Colonic mucosa (tissue), 4 donors: ENCODE measurements around the gene CCDC28B. TPM values are rescaled to one million over a fixed set of nuclear protein-coding genes. Genes with fewer than 3 reads are reported as not detected.

ENCODE experiments used
- DNase-seq: peaks from one replicate; pipeline ENCODE4 v3.0.0-alpha.2; 2020
- H3K27ac ChIP-seq: fragments of 200-600 bp; one replicate; pipeline ENCODE4 v1.8.0; 2021
- H3K27me3 ChIP-seq: fragments of 200-600 bp; one replicate; pipeline ENCODE4 v1.8.0; 2021
- H3K36me3 ChIP-seq: fragments of 200-600 bp; one replicate; pipeline ENCODE4 v1.8.0; 2021
- H3K4me1 ChIP-seq: fragments of 200-600 bp; one replicate; pipeline ENCODE4 v1.8.0; 2021; ENCODE audit warnings: mild to moderate bottlenecking
- H3K4me3 ChIP-seq: fragments of 200-600 bp; one replicate; pipeline ENCODE4 v1.8.0; 2021
- H3K9ac ChIP-seq, 2 donors: one replicate each; pipeline ENCODE4 v1.7.0; 2013; ENCODE audit warnings: control low read depth in 2 of 2, low read depth in 2 of 2, low read length in 2 of 2
- H3K9me3 ChIP-seq: fragments of 200-600 bp; one replicate; pipeline ENCODE4 v1.8.0; 2021
- CTCF ChIP-seq: fragments of 200-600 bp; IDR thresholded peaks from one replicate; pipeline ENCODE4 v1.8.0; 2022; ENCODE audit warnings: antibody characterized with exemption, mild to moderate bottlenecking
- intact Hi-C: fragments of 100-400 bp; cut with DNase I; formaldehyde crosslinking; loops from one replicate; pipeline ENCODE4 v1.14.1; 2022
- total RNA-seq, 2 donors: library from RNA; stranded (reverse); fragmentation: NEBNext Ultra II Directional in 1 of 2; extraction: Animal tissue kit (Norgen Biotek cat#: 25700) in 1 of 2; gene quantifications; one replicate each; pipeline ENCODE4 v1.2.1, GENCODE V29; 2021
- donor health status: healthy.
- donor health status: DM: no; HTN: no; CAD: no.
- donor health status: DM: no; HTN: no; CAD: no.

CCDC28B gene
- total RNA-seq, 2 donors from 2014 or later: 2.8 to 5.1 TPM

DNA sequence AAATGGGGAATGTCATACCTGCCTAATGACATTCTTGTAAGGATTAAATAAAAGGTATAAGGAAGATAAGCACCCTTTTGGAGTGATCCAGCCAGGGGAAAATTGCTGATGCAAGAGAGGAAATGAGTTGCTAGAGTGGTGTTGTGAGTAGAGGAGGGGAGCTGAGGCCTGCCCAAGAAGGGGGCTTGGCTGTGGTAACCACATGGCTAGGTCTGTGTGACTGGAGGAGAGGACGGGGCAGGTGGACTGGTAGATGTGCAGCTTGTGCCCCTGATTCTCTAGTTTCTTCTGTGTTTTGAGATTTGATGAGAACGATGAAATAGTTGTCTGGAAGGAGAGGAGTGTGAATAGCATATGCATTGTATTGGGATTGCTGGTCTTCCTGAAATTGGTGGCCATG lies 14.3 kb upstream of the CCDC28B start:
- Histone ChIP-seq H3K36me3 (peaks cover 47% of the 10 kb centered on the region), H3K4me1 (peaks cover 6% of the 10 kb centered on the region), H3K4me3 (no peak overlapping the region), H3K27me3 (no peaks in the 10 kb centered on the region), H3K9ac (no peak overlapping the region), H3K9me3 (no peaks in the 10 kb centered on the region), H3K27ac (no peak overlapping the region)
- TF ChIP-seq CTCF: no peak
- DNase-seq: no peak
- intact Hi-C loops: no loop called here

DNA sequence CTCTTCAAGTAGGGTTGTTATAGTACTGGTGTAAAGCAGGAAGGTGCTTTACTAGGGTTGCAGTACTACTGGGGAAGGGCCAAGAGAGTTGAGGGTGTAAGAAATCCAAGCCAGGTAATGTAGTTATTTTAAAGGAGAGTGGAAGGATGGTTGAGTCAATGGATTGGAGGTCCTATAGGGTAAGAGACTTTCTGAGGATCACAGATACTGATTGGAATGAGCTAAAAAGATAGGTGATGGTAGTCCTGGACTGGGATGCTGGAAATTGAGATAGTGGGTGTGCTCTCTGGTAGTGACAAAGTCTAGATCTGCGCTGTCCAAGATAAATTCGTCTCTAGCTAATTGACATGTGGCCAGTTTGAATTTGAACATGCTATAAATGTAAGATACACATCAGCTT lies 13.9 kb upstream of the CCDC28B start:
- no peak for DNase-seq
- intact Hi-C loops: no loop called here
- Histone ChIP-seq H3K9ac (no peak overlapping the region), H3K4me3 (no peak overlapping the region), H3K36me3 (peaks cover 51% of the 10 kb centered on the region), H3K27ac (no peak overlapping the region), H3K4me1 (peaks cover 6% of the 10 kb centered on the region), H3K27me3 (no peaks in the 10 kb centered on the region), H3K9me3 (no peaks in the 10 kb centered on the region)
- TF ChIP-seq CTCF: no peak

GRCh38 chr1:32187850-32188249 lies 12.5 kb upstream of the CCDC28B start:
- peaks cover 63% of the 10 kb centered on the region for H3K36me3 ChIP-seq
- no peaks in the 10 kb centered on the region for H3K4me1 ChIP-seq
- no peaks in the 10 kb centered on the region for H3K27me3 ChIP-seq
- TF ChIP-seq CTCF: no peak
- no peaks in the 10 kb centered on the region for H3K9me3 ChIP-seq
- no peak overlapping the region for H3K9ac ChIP-seq
- intact Hi-C loops: no loop called here
- no peak overlapping the region for H3K4me3 ChIP-seq
- no peak for DNase-seq
- no peak overlapping the region for H3K27ac ChIP-seq

DNA sequence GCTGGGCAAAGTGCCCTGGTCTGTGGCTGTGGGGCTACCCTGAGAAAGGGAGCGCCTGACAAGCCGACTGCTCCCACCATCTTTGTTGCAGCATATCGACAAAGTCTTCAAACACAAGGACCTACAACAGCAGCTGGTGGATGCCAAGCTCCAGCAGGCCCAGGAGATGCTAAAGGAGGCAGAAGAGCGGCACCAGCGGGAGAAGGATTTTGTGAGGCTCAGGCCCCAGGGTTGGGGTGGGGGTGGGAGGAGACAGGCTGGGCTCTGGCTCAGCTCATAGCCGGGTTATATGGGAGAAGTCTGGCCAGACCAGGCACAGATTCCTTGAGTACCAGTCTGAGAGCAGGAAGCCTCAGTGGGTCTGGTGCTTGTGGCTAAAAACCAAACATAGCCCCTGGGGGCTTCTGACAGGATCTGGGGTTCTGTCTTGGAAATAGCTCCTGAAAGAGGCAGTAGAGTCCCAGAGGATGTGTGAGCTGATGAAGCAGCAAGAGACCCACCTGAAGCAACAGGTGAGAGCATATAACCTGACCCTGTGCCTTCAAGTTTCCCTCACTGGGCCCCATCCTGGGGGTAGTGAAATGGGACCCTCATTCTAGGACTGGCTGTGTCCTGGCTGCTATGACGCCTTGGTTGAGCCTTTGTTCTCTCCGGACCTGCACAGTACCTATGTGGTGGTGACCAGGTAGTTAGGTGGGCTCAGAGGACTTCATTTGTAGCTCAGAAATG lies 8.0 kb upstream of the CCDC28B start:
- Histone ChIP-seq H3K9me3 (no peaks in the 10 kb centered on the region), H3K9ac (no peak overlapping the region), H3K4me3 (no peak overlapping the region), H3K36me3 (peaks cover 76% of the 10 kb centered on the region), H3K27ac (no peak overlapping the region), H3K4me1 (no peaks in the 10 kb centered on the region), H3K27me3 (no peaks in the 10 kb centered on the region)
- DNase-seq: no peak
- no peak for TF ChIP-seq CTCF
- intact Hi-C loops: no loop called here

DNA sequence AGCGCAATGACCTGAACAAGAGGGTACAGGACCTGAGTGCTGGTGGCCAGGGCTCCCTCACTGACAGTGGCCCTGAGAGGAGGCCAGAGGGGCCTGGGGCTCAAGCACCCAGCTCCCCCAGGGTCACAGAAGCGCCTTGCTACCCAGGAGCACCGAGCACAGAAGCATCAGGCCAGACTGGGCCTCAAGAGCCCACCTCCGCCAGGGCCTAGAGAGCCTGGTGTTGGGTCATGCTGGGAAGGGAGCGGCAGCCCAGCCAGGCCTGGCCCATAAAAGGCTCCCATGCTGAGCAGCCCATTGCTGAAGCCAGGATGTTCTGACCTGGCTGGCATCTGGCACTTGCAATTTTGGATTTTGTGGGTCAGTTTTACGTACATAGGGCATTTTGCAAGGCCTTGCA lies 5.4 kb upstream of the CCDC28B start:
- no peak for DNase-seq
- intact Hi-C loops: no loop called here
- H3K9me3 ChIP-seq: no peaks in the 10 kb centered on the region
- H3K36me3 ChIP-seq: peaks cover 54% of the 10 kb centered on the region
- H3K4me1 ChIP-seq: no peaks in the 10 kb centered on the region
- no peak overlapping the region for H3K9ac ChIP-seq
- H3K27me3 ChIP-seq: no peaks in the 10 kb centered on the region
- no peak overlapping the region for H3K27ac ChIP-seq
- no peak overlapping the region for H3K4me3 ChIP-seq
- TF ChIP-seq CTCF: no peak
